DMS53 treated with DMSO at 0.1 percent for 48 hours (cell line): ENCODE results near the gene CCDC180.
"Not testable (repeated sequence)": the region's sequence is repeated elsewhere in the genome, so short reads cannot be mapped to it uniquely, and the experiment has no call there.

Source experiments
- DNase-seq: peaks from one replicate; lab custom pipeline; 2025; ENCODE audit not compliant: unreplicated experiment; lab: John Stamatoyannopoulos, UW

CCDC180 gene

DNA sequence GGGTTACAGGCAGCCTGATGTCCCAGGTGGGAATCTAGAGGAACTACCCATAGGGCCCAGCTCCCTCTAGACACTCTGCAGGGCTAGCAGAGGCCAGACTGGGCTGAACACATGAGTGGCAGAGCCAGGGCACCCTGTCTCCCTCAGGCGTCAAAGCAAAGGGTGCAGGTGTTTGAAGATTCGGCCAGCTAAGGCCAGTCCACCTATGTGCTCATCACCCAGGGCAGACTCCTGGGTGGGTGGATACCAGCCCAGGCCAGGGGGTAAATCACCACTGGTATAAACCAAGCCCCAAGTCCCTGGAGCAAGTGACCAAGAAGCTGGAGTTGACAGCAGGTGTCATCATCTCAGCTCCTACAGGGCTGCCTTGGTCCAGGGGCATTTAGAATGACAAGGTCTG, 3.4 kb downstream of the CCDC180 start:
- no peak for DNase-seq

DNA sequence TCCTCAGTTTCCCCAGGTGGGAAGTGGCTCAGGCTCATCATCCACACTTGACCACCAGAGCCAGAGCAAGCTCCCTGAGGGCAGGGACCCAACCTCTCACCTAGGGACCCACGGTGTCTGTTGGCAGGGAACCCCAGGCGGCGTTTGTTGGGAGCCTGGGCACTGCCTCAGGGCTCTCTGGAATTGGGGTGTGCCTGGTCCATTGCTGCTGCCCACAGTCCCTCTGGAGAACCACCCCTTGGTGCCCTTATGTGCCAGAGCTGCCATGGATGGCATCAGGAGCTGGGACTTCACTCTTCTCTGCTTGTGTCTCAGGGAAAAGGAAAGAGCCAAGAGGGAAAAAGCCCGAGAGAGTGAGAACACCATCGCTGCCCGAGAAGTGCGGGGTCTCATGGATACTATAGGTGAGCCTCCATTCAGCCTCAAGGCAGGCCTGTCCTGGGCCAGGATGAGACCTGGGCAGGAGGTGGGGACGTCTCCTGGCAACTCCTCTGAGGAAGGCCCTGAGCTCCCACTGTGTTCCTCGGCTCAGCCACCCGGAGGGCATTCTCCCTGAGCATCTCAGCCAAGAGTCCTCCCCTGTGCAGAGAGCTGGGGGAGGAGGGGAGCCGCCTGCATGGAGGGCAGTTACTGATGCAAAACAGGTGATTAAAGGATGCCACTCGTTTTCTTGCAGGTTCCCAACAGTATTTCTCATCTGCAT, 4.5 kb downstream of the CCDC180 start:
- DNase-seq: no peak

DNA sequence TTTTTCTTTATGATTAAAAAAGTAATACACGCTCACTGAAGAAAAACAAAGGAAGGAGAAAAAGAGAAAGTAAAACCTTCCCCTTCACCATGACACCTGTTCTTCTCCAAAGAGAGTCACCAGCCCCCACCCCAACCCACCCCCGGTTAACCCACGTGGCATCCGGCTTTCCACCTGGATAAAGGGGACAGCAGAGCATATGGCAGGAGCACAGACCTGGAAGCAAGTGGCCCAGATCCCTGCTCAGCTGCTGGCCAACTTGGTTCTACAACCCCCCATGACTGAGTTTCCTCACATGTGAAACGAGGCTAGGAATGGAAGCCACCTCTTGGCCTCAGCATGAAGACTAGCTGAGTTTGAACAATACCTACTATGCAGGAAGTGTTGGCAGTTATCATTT, 5.1 kb downstream of the CCDC180 start:
- no peak for DNase-seq

DNA sequence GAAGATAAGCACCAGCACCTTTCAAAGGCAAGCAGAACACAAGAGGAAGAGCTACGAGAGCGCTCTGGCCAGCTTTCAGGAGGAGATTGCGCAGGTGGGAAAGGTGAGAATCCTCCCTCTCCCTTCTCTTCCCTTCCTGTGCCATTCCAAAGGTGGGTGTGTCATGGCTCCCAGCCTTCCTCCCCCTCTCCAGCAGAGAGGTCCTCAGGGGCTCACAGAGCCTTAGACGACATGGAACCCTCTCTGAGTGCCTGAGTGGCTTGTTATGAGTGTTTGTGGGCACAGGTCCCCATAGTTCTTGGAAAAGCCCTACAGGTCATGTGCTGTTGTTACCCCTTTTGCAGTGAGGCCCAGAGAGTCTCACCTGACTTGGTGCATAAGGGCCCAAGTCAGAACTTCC, 5.8 kb downstream of the CCDC180 start:
- DNase-seq: no peak

DNA sequence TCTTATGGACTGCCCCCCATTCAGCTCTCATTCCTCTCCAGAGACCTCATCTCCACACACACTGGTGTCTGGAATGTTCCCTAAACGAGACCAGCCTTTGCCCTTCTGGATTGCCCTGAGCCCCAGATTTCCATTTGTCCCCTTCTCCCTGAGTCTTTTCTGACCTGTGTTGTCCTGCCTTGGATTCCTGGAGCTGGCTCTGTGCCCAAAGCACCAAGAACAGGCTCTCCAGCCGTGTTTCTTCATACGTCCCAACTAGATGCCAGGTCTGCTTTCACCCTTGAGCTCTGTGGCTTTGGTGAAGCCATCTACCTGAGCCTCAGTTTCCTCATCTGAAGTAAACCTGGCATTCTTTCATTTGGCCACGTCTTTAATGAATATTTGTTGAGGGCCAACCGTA, 6.3 kb downstream of the CCDC180 start:
- no peak for DNase-seq

GRCh38 chr9:97314503-97314902, 7.0 kb downstream of the CCDC180 start:
- DNase-seq: no peak

DNA sequence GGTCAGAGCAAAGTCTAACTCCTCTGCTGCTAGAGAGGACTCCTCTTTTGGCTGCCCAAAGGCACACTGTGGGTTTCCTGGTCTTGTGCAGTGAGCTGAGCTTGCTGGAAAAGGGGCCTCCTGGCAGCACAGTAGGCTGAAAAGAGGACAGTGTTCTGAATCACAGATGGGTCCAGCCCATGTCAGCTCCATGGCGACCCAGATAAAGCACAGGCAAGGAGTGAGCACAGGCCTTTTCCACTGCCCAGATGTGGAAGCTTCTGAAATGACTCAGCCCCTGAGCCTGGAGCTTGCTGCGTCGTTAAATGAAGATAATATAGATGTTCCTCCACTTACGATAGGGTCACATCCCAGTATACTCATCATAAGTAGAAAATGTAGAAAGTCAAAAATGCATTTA, 8.1 kb downstream of the CCDC180 start:
- DNase-seq: no peak

GRCh38 chr9:97316904-97317303, 9.4 kb downstream of the CCDC180 start:
- no peak for DNase-seq

- DNase-seq: no peak
Observed at GRCh38 chr9:97318433-97318832, 11.0 kb downstream of the CCDC180 start.

DNA sequence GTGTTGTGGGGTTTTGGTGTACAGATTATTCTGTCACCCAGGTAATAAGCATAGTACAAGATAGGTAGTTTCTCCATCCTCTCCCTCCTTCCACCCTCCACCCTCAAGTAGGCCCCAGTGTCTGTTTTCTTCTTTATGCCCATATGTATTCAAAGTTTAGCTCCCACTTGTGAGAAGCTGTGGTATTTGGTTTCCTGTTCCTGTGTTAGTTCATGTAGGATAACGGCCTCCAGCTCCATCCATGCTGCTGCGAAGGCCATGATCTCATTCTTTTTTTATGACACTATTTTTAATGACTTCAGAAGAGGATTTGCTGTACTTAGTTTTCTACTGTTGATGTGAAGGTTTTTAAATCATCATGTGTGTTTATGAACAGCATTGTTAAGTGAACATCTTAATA, 11.9 kb downstream of the CCDC180 start:
- no peak for DNase-seq

DNA sequence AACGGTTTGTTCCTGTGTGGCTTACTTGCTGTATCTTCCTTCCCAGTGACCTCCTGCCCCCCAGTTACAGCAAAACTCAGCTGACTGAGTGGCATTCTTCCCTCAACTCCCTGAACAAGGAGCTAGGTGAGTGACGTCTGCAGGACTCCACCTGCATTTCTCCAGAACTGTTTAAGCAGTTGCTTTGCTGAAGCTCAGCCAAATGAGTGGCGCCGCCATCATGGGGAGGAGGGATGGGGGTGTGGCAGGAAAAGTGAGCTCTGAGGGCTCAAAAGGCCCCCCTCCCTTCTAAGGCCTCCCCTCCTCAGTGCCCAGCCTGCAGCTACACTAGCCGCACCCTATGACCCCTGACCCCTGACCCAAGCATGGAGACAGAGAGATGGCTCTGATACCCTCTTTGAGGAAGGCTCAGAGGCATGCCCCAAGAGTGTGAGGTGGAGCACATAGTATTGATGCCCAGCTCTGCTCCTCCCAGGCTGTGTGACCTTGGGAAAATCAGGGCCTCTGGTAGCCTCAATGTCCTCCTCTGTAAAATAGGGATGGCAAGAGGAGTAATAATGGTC, 12.7 kb downstream of the CCDC180 start:
- no peak for DNase-seq

DNA sequence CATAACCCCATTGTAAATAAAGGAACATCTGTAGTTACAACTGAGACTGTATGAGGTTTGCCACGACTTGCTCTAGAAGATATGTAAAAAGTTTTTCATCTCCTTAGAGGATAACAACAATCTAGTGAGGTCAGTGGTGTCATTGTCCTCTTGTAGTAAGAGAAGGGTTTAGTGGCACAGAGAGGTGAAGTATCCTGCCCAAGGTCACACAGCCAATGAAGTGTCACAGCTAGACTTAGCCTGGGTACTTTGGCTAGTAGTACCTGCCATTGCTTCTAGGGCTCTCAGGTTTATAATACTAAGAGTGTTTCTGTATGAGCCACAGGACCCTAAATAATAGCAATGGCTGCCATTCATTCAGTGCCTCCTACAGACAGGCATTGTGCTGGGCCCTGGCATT, 13.8 kb downstream of the CCDC180 start:
- DNase-seq: no peak

DNA sequence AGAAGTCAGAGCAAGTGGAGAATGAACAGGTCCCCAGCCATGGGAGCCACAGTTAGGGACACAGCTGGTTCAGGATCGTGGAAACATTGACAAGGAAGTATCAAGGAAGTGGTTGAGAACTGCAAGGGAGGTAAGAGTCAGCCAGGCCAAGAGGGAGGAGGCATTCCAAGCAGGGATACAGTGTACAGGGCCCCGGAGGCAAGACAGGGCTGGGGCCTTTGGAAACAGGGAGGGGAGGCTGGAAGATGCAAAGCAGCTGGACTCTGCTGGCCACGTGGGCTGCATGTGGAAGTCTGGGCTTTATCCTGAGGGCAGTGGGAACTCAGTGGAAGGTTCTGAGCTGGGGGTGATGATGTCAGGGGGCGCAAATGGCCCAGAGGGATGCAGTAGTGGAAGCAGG, 14.2 kb downstream of the CCDC180 start:
- DNase-seq: no peak

- DNase-seq: no peak
Observed at GRCh38 chr9:97322105-97322504, 14.6 kb downstream of the CCDC180 start.

DNA sequence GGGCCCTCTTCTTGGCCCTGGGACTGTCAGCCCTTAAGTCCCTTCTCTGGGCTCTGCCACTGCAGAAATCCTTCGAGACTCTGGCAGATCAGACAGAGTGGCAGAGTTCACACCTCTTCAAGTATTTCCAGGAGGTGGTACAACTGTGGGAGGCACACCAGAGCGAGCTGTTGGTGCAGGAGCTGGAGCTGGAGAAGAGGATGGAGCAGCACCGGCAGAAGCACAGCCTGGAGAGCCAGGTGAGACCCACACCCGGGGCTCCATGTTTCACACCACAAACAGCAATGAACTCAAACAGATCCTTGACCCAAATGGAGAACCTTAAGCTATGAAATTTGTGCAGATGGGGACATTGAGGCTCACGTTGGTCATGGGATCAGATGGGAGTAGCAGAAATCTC, 17.5 kb downstream of the CCDC180 start:
- DNase-seq: no peak

DNA sequence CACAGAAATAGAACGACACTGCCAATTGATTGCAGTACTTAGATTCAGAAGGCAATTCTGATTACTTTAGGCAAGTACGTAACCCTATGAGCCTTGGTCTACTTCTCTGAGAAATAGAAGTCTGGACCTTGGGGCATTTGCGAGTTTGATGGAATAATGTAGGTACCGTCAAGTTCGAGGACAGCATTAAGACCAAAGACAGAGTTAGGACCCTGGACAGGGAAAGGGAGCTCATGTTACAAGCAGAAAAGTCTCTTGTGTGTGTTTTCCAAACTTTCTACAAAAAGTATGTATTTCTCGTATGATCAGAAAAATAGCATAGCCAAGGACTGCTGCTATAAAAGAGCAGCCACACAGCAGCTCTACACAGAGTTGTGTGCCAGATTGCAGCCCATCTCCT, 20.1 kb downstream of the CCDC180 start:
- DNase-seq: no peak

DNA sequence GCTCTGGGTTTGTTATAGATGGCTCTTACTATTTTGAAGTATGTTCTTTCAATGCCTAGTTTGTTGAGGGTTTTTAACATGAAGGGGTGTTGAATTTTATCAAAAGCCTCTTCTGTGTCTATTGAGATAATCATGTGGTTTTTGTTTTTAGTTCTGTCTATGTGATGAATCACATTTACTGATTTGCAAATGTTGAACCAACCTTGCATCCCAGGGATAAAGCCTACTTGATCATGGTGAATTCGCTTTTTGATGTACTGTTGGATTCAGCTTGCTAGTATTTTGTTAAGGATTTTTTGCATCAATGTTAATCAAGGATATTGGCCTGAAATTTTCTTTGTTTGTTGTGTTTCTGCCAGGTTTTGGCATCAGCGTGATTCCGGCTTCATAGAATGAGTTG, 25.5 kb downstream of the CCDC180 start:
- DNase-seq: no peak

DNA sequence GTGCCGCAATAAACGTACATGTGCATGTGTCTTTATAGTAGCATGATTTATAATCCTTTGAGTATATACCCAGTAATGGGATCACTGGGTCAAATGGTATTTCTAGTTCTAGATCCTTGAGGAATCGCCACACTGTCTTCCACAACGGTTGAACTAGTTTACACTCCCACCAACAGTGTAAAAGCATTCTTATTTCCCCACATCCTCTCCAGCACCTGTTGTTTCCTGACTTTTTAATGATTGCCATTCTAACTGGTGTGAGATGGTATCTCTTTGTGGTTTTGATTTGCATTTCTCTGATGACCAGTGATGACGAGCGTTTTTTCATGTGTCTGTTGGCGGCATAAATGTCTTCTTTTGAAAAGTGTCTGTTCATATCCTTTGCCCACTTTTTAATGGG, 28.2 kb downstream of the CCDC180 start:
- not testable (repeated sequence) for DNase-seq

DNA sequence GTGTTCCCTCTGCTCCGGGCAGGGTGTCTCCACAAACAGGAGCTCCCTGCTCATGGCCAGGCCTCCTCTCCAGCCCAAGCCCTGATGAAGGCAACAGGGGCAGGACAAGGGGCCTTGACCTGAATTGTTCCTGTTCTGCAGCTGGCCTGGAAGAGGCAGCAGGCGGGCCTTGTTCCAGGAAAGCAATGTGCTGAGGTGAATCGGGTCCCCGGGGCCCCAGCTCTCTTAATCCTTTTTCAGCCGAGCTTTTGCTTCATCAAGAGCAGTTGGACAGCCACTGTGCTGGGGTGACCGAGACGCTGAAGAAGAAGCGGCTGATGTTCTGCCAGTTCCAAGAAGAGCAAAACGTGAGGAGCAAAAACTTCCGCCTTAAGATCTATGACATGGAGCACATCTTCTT, 41.4 kb downstream of the CCDC180 start:
- no peak for DNase-seq

- DNase-seq: no peak
Observed at GRCh38 chr9:97349400-97349799, 41.9 kb downstream of the CCDC180 start.

DNA sequence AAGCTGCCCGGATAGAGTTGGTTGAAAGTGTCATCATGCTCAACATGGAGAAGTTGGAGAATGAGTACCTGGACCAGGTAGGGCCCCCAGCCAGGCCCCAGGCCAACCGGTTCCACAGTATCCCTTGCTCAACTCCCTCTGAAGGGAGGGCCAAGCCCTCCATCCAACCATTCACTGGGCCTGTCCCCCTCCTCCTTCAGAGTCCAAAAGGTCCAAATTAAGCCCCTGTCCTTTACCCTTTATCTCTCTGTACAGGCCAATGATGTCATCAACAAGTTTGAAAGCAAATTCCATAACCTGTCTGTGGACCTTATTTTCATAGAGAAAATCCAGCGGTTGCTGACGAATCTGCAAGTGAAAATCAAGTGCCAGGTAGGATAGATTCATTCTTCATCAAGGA, 47.2 kb downstream of the CCDC180 start:
- DNase-seq: no peak

DNA sequence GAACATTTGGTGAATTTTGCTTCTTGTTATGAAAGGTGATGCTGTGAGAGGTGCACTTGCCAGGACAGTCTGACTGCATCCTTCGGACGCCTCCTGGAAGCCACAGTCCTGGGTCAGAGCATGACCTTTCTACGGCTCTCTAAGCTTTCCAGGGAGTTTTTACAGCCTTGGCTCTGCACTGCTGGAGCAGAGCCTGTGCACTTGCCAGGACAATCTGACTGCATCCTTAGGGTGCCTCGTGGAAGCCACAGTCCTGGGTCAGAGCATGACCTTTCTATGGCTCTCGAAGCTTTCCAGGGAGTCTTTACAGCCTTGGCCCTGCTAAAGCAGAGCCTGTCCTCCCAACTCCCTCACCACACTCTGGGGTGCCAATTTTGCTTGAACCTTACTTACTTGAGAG, 49.6 kb downstream of the CCDC180 start:
- DNase-seq: no peak
